WERI-Rb-1 (cell line): ENCODE data around the gene ADGRD1.

Experiments used
- DNase-seq: peaks from one replicate; pipeline ENCODE4 v3.0.0-alpha.2; 2020
- H3K27ac ChIP-seq: fragments of 250-450 bp; sonication (Bioruptor Pico); 2 replicates; pipeline ENCODE4 v1.5.1; 2020; ENCODE audit warnings: mild to moderate bottlenecking, moderate library complexity
- H3K27me3 ChIP-seq: fragments of 250-450 bp; sonication (Bioruptor Pico); 2 replicates; pipeline ENCODE4 v1.5.1; 2021; ENCODE audit warnings: mild to moderate bottlenecking, low read depth, moderate library complexity; ENCODE audit not compliant: insufficient read depth, severe bottlenecking
- H3K36me3 ChIP-seq: fragments of 250-450 bp; sonication (Bioruptor Pico); 2 replicates; pipeline ENCODE4 v1.5.1; 2020; ENCODE audit warnings: mild to moderate bottlenecking, moderate library complexity
- H3K4me3 ChIP-seq: 2 replicates; pipeline ENCODE4 v1.5.1; 2011; ENCODE audit warnings: low read depth, mild to moderate bottlenecking, control low read depth, low read length
- H3K9me3 ChIP-seq: fragments of 250-450 bp; sonication (Bioruptor Pico); 2 replicates; pipeline ENCODE4 v1.5.1; 2021; ENCODE audit warnings: mild to moderate bottlenecking, moderate library complexity; ENCODE audit not compliant: severe bottlenecking
- TF ChIP-seq, protein P1 (sequence below): IDR thresholded peaks from 2 replicates; pipeline ENCODE4 v1.5.1; 2011; ENCODE audit warnings: low read depth, mild to moderate bottlenecking, control low read depth, inconsistent platforms, low read length

ADGRD1 gene

DNA sequence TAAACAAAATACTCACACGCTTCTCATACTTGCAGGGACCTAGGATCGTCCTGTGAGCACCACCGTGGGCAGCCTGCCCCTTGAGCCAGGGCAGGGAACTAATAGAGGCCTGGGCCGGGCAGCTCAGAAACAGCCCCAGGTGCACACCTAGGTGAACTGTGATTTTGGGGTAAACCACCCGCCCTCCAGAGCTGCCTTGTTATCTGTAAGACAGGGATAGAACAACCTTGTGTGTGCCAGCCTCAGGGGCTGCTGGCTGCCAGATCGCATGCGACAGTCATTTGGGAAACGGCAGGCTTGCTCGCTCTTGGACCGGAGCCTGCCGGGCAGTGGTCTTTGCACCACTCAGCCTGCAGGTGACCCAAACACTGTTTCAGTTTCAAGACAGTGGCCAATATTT, 86.8 kb downstream of the ADGRD1 start:
- Histone ChIP-seq H3K9me3 (no peaks in the 10 kb centered on the region), H3K27ac (no peak overlapping the region), H3K27me3 (no peaks in the 10 kb centered on the region), H3K36me3 (no peaks in the 10 kb centered on the region), H3K4me3 (no peak overlapping the region)
- no peak for DNase-seq
- TF ChIP-seq, protein P1, sequence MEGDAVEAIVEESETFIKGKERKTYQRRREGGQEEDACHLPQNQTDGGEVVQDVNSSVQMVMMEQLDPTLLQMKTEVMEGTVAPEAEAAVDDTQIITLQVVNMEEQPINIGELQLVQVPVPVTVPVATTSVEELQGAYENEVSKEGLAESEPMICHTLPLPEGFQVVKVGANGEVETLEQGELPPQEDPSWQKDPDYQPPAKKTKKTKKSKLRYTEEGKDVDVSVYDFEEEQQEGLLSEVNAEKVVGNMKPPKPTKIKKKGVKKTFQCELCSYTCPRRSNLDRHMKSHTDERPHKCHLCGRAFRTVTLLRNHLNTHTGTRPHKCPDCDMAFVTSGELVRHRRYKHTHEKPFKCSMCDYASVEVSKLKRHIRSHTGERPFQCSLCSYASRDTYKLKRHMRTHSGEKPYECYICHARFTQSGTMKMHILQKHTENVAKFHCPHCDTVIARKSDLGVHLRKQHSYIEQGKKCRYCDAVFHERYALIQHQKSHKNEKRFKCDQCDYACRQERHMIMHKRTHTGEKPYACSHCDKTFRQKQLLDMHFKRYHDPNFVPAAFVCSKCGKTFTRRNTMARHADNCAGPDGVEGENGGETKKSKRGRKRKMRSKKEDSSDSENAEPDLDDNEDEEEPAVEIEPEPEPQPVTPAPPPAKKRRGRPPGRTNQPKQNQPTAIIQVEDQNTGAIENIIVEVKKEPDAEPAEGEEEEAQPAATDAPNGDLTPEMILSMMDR, result no peak

DNA sequence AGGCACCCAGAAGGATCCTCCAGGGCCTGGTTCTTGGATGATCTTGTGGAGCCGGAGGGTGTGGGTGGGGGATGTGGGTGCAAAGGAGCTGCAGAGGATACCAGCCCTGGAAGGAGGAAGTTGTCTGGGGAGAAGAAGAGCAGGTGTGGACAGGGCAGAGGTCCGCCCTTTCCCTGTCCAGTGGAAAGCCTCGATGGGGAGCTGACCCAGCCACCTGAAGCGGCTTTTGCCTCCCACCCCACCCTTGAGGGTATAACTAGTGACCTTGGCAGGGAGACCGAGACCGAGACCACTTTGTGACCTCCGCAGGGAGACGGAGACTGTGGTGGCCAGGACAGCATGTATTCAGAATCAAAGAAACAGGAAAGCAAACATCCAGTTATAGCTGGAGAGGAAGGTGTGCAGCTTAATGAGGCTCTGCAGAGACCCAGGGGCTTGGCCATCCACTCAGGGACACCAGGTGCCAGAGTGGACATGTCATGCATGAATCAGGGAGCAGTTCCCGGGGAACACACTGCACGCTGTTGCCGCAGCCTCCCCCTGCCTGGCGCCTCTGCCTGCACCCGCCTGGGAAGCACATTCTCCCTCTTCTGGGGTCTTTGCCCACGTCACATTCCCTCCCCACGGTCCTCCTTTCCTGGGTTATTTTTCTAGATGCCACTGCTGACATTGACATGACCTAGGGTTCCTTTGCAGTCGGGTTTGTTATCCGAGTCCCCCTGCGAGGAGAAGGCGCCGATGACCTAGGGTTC, 87.7 kb downstream of the ADGRD1 start:
- no peaks in the 10 kb centered on the region for H3K36me3 ChIP-seq
- H3K27me3 ChIP-seq, result no peaks in the 10 kb centered on the region
- DNase-seq, result no peak
- TF ChIP-seq, protein P1, result no peak
- no peak overlapping the region for H3K4me3 ChIP-seq
- H3K9me3 ChIP-seq, result no peaks in the 10 kb centered on the region
- no peak overlapping the region for H3K27ac ChIP-seq

DNA sequence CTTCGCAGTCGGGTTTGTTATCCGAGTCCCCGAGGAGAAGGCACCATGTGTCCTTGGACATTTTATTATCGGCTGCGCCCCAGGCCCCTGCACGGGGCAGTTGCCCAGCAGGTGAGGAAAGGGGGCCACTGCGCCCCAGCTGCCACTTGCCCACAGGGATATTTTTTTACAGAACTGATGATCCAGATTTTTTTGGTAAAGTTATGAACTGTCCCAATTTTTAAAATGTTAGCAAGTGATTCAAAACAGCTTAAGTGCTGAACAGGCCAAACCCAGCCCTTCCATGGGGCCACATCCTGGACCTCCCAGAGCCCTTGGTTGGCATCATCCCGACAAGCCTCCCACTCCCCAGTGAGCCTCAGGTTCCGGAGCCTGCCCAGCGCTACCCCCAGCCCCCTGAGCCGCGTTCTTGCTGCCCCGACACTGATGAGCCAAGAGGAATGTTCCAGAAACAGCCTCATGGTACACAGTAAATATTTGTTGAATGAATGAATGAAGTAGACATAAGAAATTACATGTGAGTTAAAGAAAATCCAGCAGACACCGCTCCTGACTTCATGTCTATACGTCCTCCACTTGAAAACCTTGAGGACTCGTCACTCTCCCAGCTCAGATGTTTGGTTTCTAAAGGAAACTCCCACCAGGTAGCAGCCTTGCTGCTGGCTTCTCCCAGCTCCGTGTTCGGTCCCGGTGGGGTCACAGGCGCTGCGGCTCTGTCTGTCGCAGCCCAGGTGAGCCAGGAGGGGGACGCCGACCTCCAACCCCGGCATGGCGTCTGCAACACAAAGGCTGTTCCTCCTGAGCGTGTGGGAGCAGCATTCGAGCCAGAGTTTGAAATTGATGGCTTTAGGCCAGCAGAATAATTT, 88.5 kb downstream of the ADGRD1 start:
- Histone ChIP-seq H3K27me3 (no peaks in the 10 kb centered on the region), H3K27ac (no peak overlapping the region), H3K9me3 (no peaks in the 10 kb centered on the region), H3K36me3 (no peaks in the 10 kb centered on the region), H3K4me3 (no peak overlapping the region)
- TF ChIP-seq, protein P1, result no peak
- no peak for DNase-seq

DNA sequence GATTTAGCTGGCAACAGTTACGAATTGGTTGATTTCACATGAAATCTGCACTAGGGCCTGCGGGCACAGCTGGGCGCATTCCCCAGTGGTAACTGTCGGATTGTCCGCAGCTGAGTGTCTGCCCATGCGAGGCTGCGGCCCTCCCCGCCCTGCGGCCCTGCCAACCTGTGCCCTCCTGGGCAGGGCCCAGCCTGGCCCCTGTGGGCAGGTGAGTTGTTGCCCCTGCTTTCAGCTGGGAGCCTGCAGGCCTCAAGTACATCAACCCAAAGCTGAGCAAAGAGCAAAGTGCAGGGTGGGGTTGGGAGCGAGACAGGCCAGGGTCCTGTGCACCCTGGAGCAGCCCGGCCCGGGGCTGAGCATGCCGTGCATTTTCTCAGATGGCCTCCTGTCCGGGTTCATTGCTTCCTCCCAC, 89.1 kb downstream of the ADGRD1 start:
- H3K36me3 ChIP-seq, result no peaks in the 10 kb centered on the region
- H3K27me3 ChIP-seq, result no peaks in the 10 kb centered on the region
- H3K27ac ChIP-seq, result no peak overlapping the region
- TF ChIP-seq, protein P1, result no peak
- no peak for DNase-seq
- no peaks in the 10 kb centered on the region for H3K9me3 ChIP-seq
- H3K4me3 ChIP-seq, result no peak overlapping the region

DNA sequence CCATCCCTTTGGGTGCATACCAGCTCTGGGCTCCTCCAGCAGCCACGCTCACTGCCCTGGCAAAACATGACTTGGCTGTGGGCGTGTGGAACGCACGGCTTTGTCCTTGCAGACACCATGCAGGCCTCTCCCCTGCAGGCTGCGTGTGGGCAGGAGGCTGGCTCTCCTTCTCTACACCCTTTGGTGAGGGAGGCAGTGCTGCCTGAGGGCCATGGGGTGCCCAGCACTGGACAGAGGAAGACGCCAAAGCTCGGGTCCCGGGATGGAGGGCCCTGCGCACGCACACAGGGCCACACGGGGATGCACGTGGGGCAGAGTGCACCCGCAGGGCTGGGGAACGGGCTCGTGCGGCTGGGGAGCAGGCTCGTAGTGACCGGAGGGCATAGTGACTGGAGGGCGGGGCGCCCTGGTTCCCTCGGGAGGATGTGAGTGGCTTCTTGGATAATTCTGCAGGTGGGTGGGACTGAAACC, 89.7 kb downstream of the ADGRD1 start:
- Histone ChIP-seq H3K4me3 (no peak overlapping the region), H3K27me3 (no peaks in the 10 kb centered on the region), H3K9me3 (no peaks in the 10 kb centered on the region), H3K36me3 (no peaks in the 10 kb centered on the region), H3K27ac (no peak overlapping the region)
- TF ChIP-seq, protein P1, result no peak
- no peak for DNase-seq
